Fibroblast of skin of left biceps (primary cell): ENCODE measurements around the gene CFAP97.
"Not testable (repeated sequence)": the region's sequence is repeated elsewhere in the genome, so short reads cannot be mapped to it uniquely, and the experiment has no call there.

Source experiments
- DNase-seq, 2 experiments: peaks; one replicate each; pipeline ENCODE4 v3.0.0-alpha.2; 2013; ENCODE audit warnings: low read depth in 2 of 2

The CFAP97 gene

GRCh38 chr4:185201977-185202962 is 1.5 kb downstream of the CFAP97 start:
- no peak for DNase-seq

DNA sequence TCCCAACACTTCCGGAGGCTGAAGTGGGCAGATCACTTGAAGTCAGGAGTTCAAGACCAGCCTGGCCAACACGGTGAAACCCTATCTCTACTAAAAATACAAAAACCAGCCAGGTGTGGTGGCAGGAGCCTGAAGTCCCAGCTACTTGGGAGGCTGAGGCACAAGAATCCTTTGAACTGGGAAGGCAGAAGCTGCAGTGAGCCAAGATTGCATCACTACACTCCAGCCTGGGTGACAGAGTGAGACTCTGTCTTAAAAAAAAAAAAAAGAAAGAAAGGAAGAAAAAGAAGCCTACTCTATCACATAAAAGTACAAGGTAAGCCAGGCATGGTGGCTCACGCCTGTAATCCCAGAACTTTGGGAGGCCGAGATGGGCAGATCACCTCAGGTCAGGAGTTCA is 5.6 kb downstream of the CFAP97 start:
- not testable (repeated sequence) for DNase-seq

DNA sequence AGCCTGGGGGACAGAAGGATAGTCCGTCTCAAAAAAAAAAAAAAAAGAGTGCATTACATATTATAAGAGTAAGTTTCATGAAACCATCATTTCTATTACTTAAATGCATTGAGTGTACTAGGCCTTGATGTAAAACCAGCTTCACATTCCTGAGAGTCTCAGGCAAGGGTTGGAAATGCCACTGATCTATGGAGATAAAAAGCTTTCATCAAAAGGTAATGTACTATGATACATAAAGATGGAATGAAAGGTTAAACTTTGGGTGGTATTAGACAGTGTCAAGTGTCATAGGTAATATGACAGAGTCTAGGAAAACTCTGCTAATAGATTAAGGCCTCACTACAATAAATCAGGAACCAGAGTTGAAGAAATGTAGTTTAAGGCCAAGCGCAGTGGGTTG is 7.4 kb downstream of the CFAP97 start:
- no peak for DNase-seq

DNA sequence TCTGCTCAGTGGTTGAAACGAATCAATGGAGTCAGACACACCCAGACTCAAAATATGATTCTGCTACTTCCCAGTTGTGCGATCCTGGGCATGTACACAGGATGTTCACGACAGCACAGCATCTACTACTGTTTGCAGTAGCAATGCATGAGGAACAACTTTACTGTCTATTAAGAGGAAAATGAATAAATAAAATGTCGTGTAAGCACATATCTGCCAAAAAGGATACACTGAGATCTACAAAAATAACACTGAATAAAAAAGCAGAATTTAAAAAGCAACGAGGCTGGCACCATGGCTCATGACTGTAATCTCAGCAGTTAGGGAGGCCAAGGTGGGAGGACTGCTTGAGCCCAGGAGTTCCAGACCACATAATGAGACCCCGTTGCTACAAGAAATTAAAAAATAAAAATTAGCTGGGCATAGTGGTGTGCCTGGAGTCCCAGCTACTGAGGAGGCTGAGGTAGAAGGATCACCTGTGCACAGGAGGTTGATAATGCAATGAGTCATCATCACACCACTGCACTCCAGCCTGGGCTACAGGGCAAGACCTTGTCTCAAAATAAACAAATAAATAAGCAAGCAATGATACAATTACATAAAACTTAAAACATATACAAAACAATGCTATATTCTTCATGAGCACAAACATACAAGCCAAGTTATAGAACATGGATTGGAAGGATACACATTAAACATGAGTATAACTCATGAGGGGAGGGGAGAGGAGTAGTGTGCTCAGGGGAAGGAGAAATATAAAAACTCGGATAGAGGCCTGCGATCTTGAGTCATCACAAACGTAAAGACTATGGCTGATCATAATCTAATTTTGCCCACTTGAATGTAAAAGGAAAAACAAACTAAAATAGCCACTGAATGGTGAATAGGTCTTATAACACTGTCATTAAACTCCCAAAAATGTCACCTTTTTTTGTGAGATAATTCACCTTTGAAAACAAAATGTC is 8.6 kb downstream of the CFAP97 start:
- no peak for DNase-seq

- DNase-seq: no peak
Observed at GRCh38 chr4:185192059-185192458, 11.7 kb downstream of the CFAP97 start.

DNA sequence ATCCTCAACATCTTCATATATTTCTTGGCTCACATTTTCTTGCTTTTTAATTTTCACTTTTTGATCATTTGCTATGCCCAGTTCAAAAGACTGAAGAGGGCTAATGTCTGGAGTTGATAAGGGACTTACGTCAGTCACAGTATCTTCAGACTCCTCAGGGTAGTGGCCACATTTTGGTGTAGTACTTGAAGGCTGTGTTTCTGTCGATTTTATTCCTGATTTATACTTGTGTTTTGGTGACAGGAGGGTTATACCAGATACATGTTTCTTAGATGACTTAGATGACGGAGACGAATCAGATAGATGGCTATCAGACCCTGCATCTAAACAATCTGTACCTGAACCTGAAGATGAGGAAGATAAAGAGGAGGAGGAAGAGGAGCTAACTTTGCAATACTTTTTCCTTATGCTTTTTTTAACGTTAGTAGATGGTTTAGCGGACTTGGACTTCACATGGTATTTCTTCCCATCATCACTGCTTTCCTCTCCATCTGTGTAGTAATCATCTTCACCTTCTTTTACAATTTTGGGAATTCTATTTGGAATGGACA is 13.4 kb downstream of the CFAP97 start:
- DNase-seq: no peak

- no peak for DNase-seq
Observed at GRCh38 chr4:185189606-185190305, 14.0 kb downstream of the CFAP97 start.

DNA sequence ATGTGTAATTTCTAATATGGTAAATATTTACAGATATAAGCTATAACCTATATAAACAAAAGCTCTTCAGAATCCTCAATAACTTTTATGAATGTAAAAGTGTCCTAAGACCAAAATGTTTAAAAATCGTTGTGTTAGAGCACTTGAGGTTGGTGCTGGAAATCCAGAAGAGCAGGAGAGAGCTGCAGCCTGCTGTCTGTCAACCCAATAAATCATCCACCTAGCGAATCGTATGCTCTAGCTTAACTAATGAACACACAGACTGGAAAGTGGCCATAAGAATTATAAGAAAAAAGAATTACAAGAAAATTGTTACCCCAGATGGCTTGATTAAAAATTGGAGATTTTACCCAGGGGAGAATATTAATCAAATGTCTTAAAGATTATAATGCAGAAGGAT is 17.0 kb downstream of the CFAP97 start:
- no peak for DNase-seq

DNA sequence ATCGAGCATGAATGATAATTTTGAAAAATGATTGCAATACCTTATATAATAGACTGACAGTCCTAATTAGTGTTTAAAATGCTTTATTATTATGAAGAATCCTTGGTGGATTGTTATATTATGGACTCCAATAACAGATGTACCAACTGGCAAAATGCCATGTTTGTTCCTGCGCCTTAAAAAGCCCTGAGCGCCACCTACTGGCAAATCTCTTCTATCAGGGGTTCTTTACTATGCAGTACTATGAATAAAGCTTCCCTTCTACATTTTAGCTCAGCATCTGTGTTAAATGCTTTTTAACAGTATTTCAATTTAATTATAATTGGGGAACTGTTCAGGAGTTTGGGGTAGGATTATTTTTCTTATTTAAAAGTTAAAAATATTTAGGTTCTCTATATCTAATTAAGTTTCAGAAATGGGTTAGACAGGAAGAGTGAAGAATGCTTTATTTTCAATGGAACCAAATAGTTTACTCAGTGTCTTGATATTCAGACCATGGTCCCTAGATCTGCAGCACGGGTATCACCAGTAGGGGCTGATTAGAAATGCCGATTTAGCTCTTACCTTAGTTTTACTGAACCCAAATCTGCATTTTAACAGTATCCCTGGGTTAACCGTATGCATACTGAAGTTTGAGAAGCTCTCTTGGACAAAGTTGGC is 20.0 kb downstream of the CFAP97 start:
- peak; percentile 70 to 71 for DNase-seq

- DNase-seq: no peak
Observed at GRCh38 chr4:185182239-185182638, 21.6 kb downstream of the CFAP97 start.

- no peak for DNase-seq
Observed at GRCh38 chr4:185179488-185179887, 24.3 kb downstream of the CFAP97 start.

- no peak for DNase-seq
Observed at GRCh38 chr4:185171373-185172071, 32.3 kb downstream of the CFAP97 start.

DNA sequence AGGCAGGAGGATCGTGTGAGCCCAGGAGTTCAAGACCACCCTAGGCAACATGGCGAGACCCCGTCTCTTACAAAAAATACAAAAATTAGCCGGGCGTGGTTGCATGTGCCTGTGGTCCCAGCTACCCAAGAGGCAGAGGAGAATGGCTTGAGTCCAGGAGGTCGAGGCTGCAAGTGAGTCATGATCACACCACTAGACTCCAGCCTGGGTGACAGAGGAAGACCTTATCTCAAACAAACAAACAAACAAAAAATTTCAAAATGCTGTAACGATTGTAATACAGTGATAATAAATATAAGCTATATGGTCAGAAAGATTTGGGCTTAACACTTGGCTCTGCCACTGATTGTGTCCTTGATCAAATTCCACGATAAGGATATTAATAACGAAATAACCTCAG is 36.6 kb downstream of the CFAP97 start:
- no peak for DNase-seq

GRCh38 chr4:185165605-185166063 is 38.2 kb downstream of the CFAP97 start:
- DNase-seq: peak; percentile 45 to 54

- DNase-seq: no peak
Observed at GRCh38 chr4:185151296-185151695, 52.5 kb downstream of the CFAP97 start.

GRCh38 chr4:185149392-185149791 is 54.4 kb downstream of the CFAP97 start:
- no peak for DNase-seq

DNA sequence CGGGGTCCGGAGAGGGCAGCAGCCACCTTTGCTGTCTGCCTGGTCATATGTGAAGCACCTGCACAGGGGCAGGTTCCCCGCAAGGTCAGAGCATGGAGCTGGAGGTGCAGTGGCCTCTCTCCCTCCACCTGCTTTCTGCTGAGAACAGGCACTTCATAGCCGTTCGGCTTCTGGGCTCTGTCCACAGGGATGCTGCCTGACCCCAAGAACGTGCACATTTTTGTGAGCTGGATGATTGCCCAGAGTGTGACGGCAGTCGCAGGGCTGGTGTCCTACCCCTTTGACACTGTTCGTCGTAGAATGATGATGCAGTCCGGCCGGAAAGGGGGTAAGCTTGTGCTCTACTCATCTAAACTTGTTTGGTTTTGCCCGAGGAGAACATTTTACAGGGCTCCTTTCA is 58.2 kb downstream of the CFAP97 start:
- DNase-seq: no peak

- DNase-seq: no peak
Observed at GRCh38 chr4:185144601-185145240, 59.1 kb downstream of the CFAP97 start.

GRCh38 chr4:185143601-185143969 is 60.2 kb downstream of the CFAP97 start:
- DNase-seq: no peak
